ENCODE measurements around the gene SPDYA. TPM values are rescaled to one million over a fixed set of nuclear protein-coding genes. Genes with fewer than 3 reads are reported as not detected.

The SPDYA gene
- total and polyA plus RNA-seq, 2 of the 4 experiments (the other 2 are of a cell fraction), result not detected

GRCh38 chr2:28870146-28870891, 59.7 kb downstream of the SPDYA start, which contains the start of gene TRMT61B (continued):
- TF ChIP-seq MAZ (IDR thresholded peaks at IDR 0.05; ENCODE audit: borderline replicate concordance, low read depth, low read length) (peak; percentile 67; the same call in 1 of the 2 replicates), MXI1 (IDR thresholded peaks at IDR 0.05; ENCODE audit: borderline replicate concordance, low read depth, low read length) (peak; percentile 99)

GRCh38 chr2:28871620-28872019, 61.0 kb downstream of the SPDYA start:
- Histone ChIP-seq H4K91ac (ENCODE audit: insufficient read depth, low read depth, low read length) (no peak overlapping the region), H3K79me1 (ENCODE audit: low read depth in 1 of 2, low read length in 2 of 2) (peaks cover 13 to 30% of the 10 kb centered on the region in 2 experiments), H2AFZ (replicated peaks; ENCODE audit: low read length, poor library complexity) (no peak overlapping the region), H4K5ac (ENCODE audit: low read depth, low read length) (no peak overlapping the region), H3K18ac (ENCODE audit: low read depth, low read length) (no peak overlapping the region), H2AK9ac (replicated peaks; ENCODE audit: low read depth, low read length, poor library complexity) (no peak overlapping the region), H2BK20ac (ENCODE audit: low read depth, low read length) (no peak overlapping the region), H2BK15ac (ENCODE audit: low read depth, low read length) (no peak overlapping the region), H3K14ac (replicated peaks; ENCODE audit: low read depth, low read length) (no peak overlapping the region), H4K8ac (ENCODE audit: low read depth in 2 of 2, low read length in 2 of 2) (no peak overlapping the region), H3K36me3 (ENCODE audit: control insufficient read depth, insufficient read depth, low read length) (no peaks in the 10 kb centered on the region), H4K20me1 (ENCODE audit: insufficient read depth, low read length) (no peaks in the 10 kb centered on the region), H2BK5ac (ENCODE audit: low read depth, low read length, poor library complexity, severe bottlenecking) (no peak overlapping the region), H3K56ac (ENCODE audit: extremely low read depth, insufficient read depth, low read length) (no peak overlapping the region), H3K23ac (ENCODE audit: low read depth, low read length) (no peak overlapping the region), H3K4me3 (ENCODE audit: insufficient read depth, low read depth, low read length) (no peak overlapping the region), H3K9me1 (ENCODE audit: insufficient read depth, low read length) (no peaks in the 10 kb centered on the region; the same call in 1 of the 2 replicates), H3K4me1 (ENCODE audit: control insufficient read depth, insufficient read depth, low read length) (no peaks in the 10 kb centered on the region), H2BK120ac (ENCODE audit: low read depth, low read length) (no peak overlapping the region), H3K27ac (ENCODE audit: insufficient read depth, low read length) (no peak overlapping the region), H2AK5ac (ENCODE audit: low read depth, low read length) (no peak overlapping the region), H3K4ac (ENCODE audit: low read depth, low read length) (no peak overlapping the region), H3K4me2 (ENCODE audit: low read depth, low read length) (no peak overlapping the region), H3K27me3 (ENCODE audit: control insufficient read depth, insufficient read depth, low read length) (peaks cover 4% of the 10 kb centered on the region), H3K9me3 (ENCODE audit: control insufficient read depth, insufficient read depth, low read length) (no peaks in the 10 kb centered on the region), H3K9ac (ENCODE audit: low read depth, low read length) (no peak overlapping the region)
- intact Hi-C loops (cut with micrococcal nuclease) (no loop called here), in situ Hi-C loops (cut with MboI; ENCODE audit: low sequenced_read_pairs) (no loop called here), dilution Hi-C loops (cut with HindIII; ENCODE audit: low sequenced_read_pairs, unreplicated experiment) (no loop called here)
- DNase-seq (no peak), ATAC-seq (ENCODE audit: low read depth) (no peak)
- no TSS peak for BruUV-seq (replicated peaks)
- ChIA-PET POLR2A (ENCODE audit: unreplicated experiment) (no interaction called here), CTCF (no interaction called here)
- 71% methylated on average over 1 of the region's 3 CpGs; no CpG with 5 or more reads in 1 of the 2 experiments for WGBS, 2 experiments (ENCODE audit: extremely low coverage in 2 of 2, insufficient read length in 1 of 2)
- TF ChIP-seq NFE2L2 (IDR thresholded peaks at IDR 0.05; ENCODE audit: low read depth, low read length) (no peak), BHLHE40 (IDR thresholded peaks at IDR 0.05; ENCODE audit: low read depth, low read length) (no peak), RFX5 (IDR thresholded peaks at IDR 0.05; ENCODE audit: low read depth, low read length) (no peak), RAD21 (IDR thresholded peaks at IDR 0.05; ENCODE audit: low read length) (no peak), MAZ (IDR thresholded peaks at IDR 0.05; ENCODE audit: borderline replicate concordance, low read depth, low read length) (no peak), FOS (IDR thresholded peaks at IDR 0.05; ENCODE audit: low read depth, low read length) (no peak), CEBPB (IDR thresholded peaks at IDR 0.05; ENCODE audit: low read depth, low read length) (no peak), MXI1 (IDR thresholded peaks at IDR 0.05; ENCODE audit: borderline replicate concordance, low read depth, low read length) (no peak), MAFK (IDR thresholded peaks at IDR 0.05; ENCODE audit: low read depth, low read length) (no peak), RCOR1 (IDR thresholded peaks at IDR 0.05; ENCODE audit: insufficient replicate concordance, low read length) (no peak), CTCF (conservative IDR thresholded peaks at IDR 0.05; ENCODE audit: low read depth, low read length) (no peak), USF2 (IDR thresholded peaks at IDR 0.05; ENCODE audit: low read depth, low read length) (no peak), CHD1 (IDR thresholded peaks at IDR 0.05; ENCODE audit: low read depth, low read length) (no peak), SMC3 (IDR thresholded peaks at IDR 0.05; ENCODE audit: low read depth, low read length) (no peak)
